ENCODE results near the gene IL1B. TPM values are rescaled to one million over a fixed set of nuclear protein-coding genes. Genes with fewer than 3 reads are reported as not detected.

Gene IL1B
- total and polyA plus RNA-seq, 2 donors (not counting 1 experiment from before 2014, with no cell fraction given): 0.20 to 13.1 TPM

GRCh38 chr2:112821682-112822081 is 14.9 kb downstream of the IL1B start:
- ATAC-seq (ENCODE audit: low read depth) (no peak), DNase-seq (no peak)
- no peak overlapping the region for H3K4me3 Mint-ChIP-seq
- no peaks in the 10 kb centered on the region for H4K20me1 ChIP-seq (ENCODE audit: control insufficient read depth, insufficient read depth, low read length, poor library complexity, severe bottlenecking)
- H3K4me1 Mint-ChIP-seq: no peaks in the 10 kb centered on the region
- no peaks in the 10 kb centered on the region for H3K9me3 Mint-ChIP-seq (ENCODE audit: insufficient read depth)
- no peaks in the 10 kb centered on the region for H3K4me1 ChIP-seq (ENCODE audit: control insufficient read depth in 2 of 2, insufficient read depth in 2 of 2, low read length in 2 of 2)
- H3K4me3 ChIP-seq (ENCODE audit: control extremely low read depth in 1 of 5, extremely low read depth in 1 of 5, insufficient read depth in 1 of 5, low read depth in 2 of 5, low read length in 4 of 5): no peak overlapping the region
- H3K27ac Mint-ChIP-seq: no peak overlapping the region
- ChIA-PET CTCF (no interaction called here), POLR2A (no interaction called here)
- no peak overlapping the region for H2AFZ ChIP-seq (ENCODE audit: insufficient read depth, low read depth, low read length, poor library complexity, severe bottlenecking)
- H3K9ac ChIP-seq (ENCODE audit: low read length): no peak overlapping the region
- no peaks in the 10 kb centered on the region for H3K27me3 ChIP-seq (replicated peaks in 1 of 4; ENCODE audit: control extremely low read depth in 1 of 4, control insufficient read depth in 3 of 4, insufficient read depth in 4 of 4, low read length in 3 of 4)
- no peaks in the 10 kb centered on the region for H3K36me3 ChIP-seq (replicated peaks in 1 of 2; ENCODE audit: control extremely low read depth in 1 of 2, control insufficient read depth in 1 of 2, extremely low read depth in 1 of 2, insufficient read depth in 2 of 2, low read length in 1 of 2)
- no peak overlapping the region for H3K27ac ChIP-seq (ENCODE audit: low read length in 2 of 2)
- no peaks in the 10 kb centered on the region for H3K9me3 ChIP-seq (ENCODE audit: control extremely low read depth in 1 of 3, control insufficient read depth in 2 of 3, insufficient read depth in 1 of 3, low read length in 2 of 3)
- no peak overlapping the region for H3K4me2 ChIP-seq (replicated peaks; ENCODE audit: low read depth, low read length, poor library complexity, severe bottlenecking)
- 14% methylated on average over 3 of the region's 4 CpGs for WGBS (ENCODE audit: insufficient coverage)
- no peaks in the 10 kb centered on the region for H3K79me2 ChIP-seq (ENCODE audit: control insufficient read depth, insufficient read depth, low read length)
- H3K27me3 Mint-ChIP-seq: no peaks in the 10 kb centered on the region
- TF ChIP-seq, protein P1, sequence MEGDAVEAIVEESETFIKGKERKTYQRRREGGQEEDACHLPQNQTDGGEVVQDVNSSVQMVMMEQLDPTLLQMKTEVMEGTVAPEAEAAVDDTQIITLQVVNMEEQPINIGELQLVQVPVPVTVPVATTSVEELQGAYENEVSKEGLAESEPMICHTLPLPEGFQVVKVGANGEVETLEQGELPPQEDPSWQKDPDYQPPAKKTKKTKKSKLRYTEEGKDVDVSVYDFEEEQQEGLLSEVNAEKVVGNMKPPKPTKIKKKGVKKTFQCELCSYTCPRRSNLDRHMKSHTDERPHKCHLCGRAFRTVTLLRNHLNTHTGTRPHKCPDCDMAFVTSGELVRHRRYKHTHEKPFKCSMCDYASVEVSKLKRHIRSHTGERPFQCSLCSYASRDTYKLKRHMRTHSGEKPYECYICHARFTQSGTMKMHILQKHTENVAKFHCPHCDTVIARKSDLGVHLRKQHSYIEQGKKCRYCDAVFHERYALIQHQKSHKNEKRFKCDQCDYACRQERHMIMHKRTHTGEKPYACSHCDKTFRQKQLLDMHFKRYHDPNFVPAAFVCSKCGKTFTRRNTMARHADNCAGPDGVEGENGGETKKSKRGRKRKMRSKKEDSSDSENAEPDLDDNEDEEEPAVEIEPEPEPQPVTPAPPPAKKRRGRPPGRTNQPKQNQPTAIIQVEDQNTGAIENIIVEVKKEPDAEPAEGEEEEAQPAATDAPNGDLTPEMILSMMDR (IDR thresholded peaks at IDR 0.05): no peak
- TF ChIP-seq EZH2 (IDR thresholded peaks at IDR 0.05; ENCODE audit: borderline replicate concordance, insufficient read depth, low read depth, low read length, poor library complexity, severe bottlenecking): no peak
- intact Hi-C loops (cut with micrococcal nuclease): no loop called here

DNA sequence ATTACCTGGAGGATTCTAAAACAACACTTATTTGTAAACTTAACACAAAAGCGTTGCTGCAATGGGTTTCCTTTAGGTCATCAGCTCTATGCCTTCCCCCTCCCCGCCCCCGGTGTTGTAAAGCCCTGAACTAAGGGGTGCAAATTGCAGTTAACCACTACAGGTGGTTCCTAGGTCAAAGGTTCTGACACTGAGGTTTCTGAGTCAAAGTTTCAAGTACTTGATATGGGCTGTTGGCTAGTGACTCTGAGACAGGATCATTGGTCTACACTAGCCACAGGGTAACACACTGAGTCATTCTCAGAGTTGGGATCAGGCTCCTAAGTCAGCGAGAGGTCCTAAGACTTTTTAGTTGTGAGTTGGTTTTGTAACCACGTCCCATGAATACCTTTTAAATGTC is 15.4 kb downstream of the IL1B start:
- no peak overlapping the region for H3K4me2 ChIP-seq (replicated peaks; ENCODE audit: low read depth, low read length, poor library complexity, severe bottlenecking)
- intact Hi-C loops (cut with micrococcal nuclease): no loop called here
- TF ChIP-seq, protein P1 (IDR thresholded peaks at IDR 0.05): no peak
- TF ChIP-seq EZH2 (IDR thresholded peaks at IDR 0.05; ENCODE audit: borderline replicate concordance, insufficient read depth, low read depth, low read length, poor library complexity, severe bottlenecking): no peak
- H3K79me2 ChIP-seq (ENCODE audit: control insufficient read depth, insufficient read depth, low read length): no peaks in the 10 kb centered on the region
- no peaks in the 10 kb centered on the region for H3K27me3 Mint-ChIP-seq
- DNase-seq (no peak), ATAC-seq (ENCODE audit: low read depth) (no peak)
- H3K27ac Mint-ChIP-seq: no peak overlapping the region
- no peaks in the 10 kb centered on the region for H3K36me3 ChIP-seq (replicated peaks in 1 of 2; ENCODE audit: control extremely low read depth in 1 of 2, control insufficient read depth in 1 of 2, extremely low read depth in 1 of 2, insufficient read depth in 2 of 2, low read length in 1 of 2)
- no peaks in the 10 kb centered on the region for H3K27me3 ChIP-seq (replicated peaks in 1 of 4; ENCODE audit: control extremely low read depth in 1 of 4, control insufficient read depth in 3 of 4, insufficient read depth in 4 of 4, low read length in 3 of 4)
- H3K9ac ChIP-seq (ENCODE audit: low read length): no peak overlapping the region
- no peak overlapping the region for H3K4me3 ChIP-seq (ENCODE audit: control extremely low read depth in 1 of 5, extremely low read depth in 1 of 5, insufficient read depth in 1 of 5, low read depth in 2 of 5, low read length in 4 of 5)
- no peak overlapping the region for H3K4me3 Mint-ChIP-seq
- no peaks in the 10 kb centered on the region for H4K20me1 ChIP-seq (ENCODE audit: control insufficient read depth, insufficient read depth, low read length, poor library complexity, severe bottlenecking)
- H3K9me3 Mint-ChIP-seq (ENCODE audit: insufficient read depth): no peaks in the 10 kb centered on the region
- H3K9me3 ChIP-seq (ENCODE audit: control extremely low read depth in 1 of 3, control insufficient read depth in 2 of 3, insufficient read depth in 1 of 3, low read length in 2 of 3): no peaks in the 10 kb centered on the region
- 85% methylated on average over 3 of the region's 5 CpGs for WGBS (ENCODE audit: insufficient coverage)
- H3K4me1 Mint-ChIP-seq: no peaks in the 10 kb centered on the region
- H3K4me1 ChIP-seq (ENCODE audit: control insufficient read depth in 2 of 2, insufficient read depth in 2 of 2, low read length in 2 of 2): no peaks in the 10 kb centered on the region
- ChIA-PET POLR2A (no interaction called here), CTCF (no interaction called here)
- H2AFZ ChIP-seq (ENCODE audit: insufficient read depth, low read depth, low read length, poor library complexity, severe bottlenecking): peak overlapping the region; percentile 28
- no peak overlapping the region for H3K27ac ChIP-seq (ENCODE audit: low read length in 2 of 2)
